Epithelial cell of proximal tubule (primary cell): ENCODE results near the gene NPFFR1. TPM values are rescaled to one million over a fixed set of nuclear protein-coding genes. Genes with fewer than 3 reads are reported as not detected.

Experiments
- DNase-seq: peaks from one replicate; pipeline ENCODE4 v3.0.0-alpha.2; 2011; ENCODE audit warnings: low read depth
- H3K4me3 ChIP-seq: 2 replicates; pipeline ENCODE4 v1.5.1; 2011; ENCODE audit warnings: low read depth, mild to moderate bottlenecking, low read length
- total RNA-seq: library from RNA; depleted of rRNA; stranded (reverse); fragments of >200 nt; gene quantifications from 2 replicates; pipeline ENCODE4 v1.2.3, GENCODE V29; 2015
- TF ChIP-seq, protein P1 (sequence below): conservative IDR thresholded peaks from 2 replicates; pipeline ENCODE4 v1.5.1; 2012; ENCODE audit warnings: low read depth, mild to moderate bottlenecking, low read length

NPFFR1 gene
- total RNA-seq, 1 donor from 2014 or later, result not detected

DNA sequence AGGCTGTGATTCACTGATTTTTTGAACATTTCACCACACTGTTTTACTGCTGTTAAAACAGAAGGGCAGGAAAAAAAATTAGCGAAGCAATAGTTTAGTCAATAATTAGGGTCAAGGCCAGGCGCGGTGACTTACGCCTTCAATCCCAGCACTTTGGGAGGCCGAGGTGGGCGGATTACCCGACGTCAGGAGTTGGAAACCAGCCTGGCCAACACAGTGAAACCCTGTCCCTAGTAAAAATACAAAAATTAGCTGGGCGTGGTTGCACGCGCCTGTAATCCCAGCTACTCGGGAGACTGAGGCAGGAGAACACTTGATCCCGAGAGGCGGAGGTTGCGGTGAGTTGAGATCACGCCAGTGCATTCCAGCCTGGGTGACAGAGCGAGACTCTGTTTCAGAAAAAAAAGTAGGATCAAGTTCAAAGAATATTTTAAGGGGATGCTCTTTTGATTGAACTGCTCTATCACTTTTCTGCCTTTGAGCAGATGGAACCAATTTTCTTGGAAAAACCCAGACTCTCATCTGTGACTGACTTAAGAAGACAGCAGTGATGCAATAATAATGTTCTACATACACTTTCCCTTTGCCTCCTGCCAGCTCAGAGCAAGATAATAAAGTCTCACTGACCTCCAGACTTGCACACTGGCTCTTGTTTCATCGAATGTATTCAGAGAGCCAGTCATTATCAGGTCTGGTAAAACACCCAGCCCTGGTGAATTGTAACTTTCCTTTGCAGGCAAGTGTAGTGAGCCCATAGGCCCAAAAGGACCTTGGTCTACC is 48.9 kb downstream of the NPFFR1 start:
- TF ChIP-seq, protein P1, sequence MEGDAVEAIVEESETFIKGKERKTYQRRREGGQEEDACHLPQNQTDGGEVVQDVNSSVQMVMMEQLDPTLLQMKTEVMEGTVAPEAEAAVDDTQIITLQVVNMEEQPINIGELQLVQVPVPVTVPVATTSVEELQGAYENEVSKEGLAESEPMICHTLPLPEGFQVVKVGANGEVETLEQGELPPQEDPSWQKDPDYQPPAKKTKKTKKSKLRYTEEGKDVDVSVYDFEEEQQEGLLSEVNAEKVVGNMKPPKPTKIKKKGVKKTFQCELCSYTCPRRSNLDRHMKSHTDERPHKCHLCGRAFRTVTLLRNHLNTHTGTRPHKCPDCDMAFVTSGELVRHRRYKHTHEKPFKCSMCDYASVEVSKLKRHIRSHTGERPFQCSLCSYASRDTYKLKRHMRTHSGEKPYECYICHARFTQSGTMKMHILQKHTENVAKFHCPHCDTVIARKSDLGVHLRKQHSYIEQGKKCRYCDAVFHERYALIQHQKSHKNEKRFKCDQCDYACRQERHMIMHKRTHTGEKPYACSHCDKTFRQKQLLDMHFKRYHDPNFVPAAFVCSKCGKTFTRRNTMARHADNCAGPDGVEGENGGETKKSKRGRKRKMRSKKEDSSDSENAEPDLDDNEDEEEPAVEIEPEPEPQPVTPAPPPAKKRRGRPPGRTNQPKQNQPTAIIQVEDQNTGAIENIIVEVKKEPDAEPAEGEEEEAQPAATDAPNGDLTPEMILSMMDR, result no peak
- no peak for DNase-seq
- H3K4me3 ChIP-seq, result no peak overlapping the region

DNA sequence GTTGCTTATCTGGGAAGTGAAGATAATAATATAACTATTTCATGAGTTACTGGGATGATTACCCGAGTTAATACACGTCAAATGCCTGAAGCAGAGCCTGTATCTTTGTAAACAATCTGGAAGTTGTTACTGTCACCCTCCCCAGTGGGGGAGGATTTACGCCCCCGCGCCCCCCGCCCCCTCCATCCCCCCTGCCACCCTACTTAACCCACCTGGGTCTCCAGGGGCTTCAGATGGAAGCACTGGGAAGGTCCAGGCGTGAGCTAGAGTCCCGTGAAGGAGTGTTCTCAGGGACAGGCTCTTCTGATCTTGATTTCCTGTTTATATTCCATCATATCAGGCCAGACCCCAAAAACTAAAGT is 49.9 kb downstream of the NPFFR1 start:
- no peak for DNase-seq
- H3K4me3 ChIP-seq, result peak overlapping the region; percentile 100
- TF ChIP-seq, protein P1, result no peak

DNA sequence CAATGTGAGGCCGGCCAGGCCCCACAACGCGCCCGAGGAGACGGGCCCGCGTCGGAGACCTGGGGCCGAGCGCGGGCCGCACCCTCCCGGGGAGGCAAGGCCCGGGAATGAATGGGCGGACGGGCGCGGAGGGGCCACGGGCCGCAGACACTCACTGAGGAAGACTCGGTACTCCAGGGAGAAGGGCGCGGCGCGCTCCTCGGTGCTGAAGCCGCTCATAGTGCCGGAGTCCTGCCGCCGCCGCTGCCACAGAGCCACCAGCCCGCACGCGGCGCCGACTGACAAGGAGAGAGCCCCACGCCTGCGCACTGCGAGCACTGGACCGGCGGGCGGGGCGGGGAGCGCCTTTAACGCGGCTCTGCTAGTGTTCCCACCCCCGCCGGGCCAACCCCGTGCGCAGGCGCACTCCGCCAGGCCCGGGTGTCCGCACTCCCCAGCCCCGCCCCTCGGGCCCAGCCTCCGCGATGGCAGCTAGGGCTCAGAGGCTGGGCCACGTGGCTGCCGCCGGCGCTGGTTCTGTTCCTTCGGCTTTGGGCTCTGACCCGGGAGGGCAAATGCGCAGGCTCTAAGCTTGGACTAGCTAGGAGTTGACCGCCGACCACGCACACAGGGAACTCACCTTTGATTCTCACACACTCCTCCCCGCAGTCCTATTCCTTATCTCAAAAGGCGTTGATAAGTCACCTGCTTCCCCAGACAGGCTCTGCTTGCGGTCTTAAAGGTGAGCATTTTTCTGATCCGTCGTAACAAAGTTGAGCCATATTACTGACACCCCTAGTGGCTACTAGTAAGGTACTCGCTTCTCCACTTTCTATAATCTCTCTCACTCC is 50.5 kb downstream of the NPFFR1 start, which contains the start of gene PPA1:
Gene PPA1, minus strand, starts transcription at position 321 of the 830 bp plus-strand sequence. Its CDS starts 102 bp downstream, at position 219.
- H3K4me3 ChIP-seq, result peak within 1 kb of the TSS; percentile 100
- DNase-seq, result no peak
- TF ChIP-seq, protein P1, result peak; percentile 36

DNA sequence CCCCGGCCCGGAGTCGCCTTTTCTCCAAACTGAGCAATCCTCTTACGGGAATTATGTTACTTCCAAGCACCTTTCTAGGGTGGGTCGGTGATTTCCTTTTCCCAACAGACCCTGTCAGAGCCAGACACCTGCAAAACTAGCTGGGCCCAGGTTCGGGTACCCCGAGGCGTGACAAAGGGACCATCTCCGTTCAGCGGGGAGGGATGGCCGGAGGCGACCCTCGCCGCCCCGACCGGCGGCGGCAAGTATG is 51.0 kb downstream of the NPFFR1 start:
- peak overlapping the region; percentile 100 for H3K4me3 ChIP-seq
- no peak for DNase-seq
- TF ChIP-seq, protein P1, result no peak

DNA sequence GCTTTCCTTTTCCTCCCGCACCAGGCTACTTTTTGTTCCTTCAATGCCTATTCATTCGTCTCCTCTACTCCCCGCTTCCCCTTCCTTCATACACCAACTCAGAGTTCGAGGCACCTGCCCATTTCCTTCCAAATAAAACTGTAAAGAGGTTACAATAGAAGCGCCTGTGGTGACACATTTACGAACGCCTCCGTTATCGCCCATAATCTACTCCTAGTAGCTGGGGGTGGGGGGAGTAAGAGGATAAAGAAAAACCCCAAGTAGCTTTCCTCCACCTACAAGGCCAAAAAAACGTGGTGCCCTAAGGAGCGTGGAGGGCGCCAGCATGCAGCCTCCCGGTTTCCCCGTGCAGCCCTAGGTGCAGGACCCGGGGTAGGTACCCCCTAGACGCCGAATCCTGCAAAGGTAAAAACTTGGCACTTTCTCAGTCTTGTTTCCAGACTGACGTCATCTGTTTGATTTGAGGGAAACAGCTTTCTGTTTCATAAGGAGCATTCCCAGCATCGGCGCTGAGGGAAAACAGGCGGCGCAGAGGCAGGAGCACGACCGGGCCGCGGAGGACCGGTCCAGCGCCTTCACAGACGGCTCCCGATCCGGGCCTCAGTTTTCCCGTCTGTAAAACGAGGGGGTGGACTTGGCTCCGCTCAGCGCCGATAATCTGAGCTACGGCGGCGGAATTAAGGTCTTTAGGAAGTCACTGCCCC is 51.5 kb downstream of the NPFFR1 start:
- DNase-seq, result no peak
- TF ChIP-seq, protein P1, result no peak
- peak overlapping the region; percentile 100 for H3K4me3 ChIP-seq

DNA sequence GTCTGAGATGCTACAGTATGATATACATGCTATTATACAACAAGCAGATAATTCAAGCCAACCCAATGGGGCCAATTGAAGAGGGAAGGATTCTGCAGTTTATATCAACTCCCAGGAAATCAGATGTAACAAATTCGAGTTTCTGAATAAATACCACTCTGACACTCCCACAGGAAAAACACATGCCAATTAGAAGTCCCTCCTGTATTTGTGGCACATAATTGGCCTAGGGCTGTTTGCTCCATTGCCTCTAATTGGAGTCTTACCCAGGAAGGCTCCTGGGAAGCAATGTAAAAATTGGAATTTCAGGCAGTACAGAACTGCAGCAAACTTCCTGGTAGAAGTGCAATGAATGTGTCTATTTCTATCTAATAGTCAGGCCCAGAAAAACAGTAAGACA is 55.3 kb downstream of the NPFFR1 start:
- H3K4me3 ChIP-seq, result no peak overlapping the region
- DNase-seq, result no peak
- TF ChIP-seq, protein P1, result no peak
